GM12878 (cell line): ENCODE results near the gene GATA2.

Source experiments
- FOXM1 ChIP-seq: IDR thresholded peaks from 2 replicates; pipeline ENCODE4 v1.6.1; 2012; ENCODE audit warnings: low read depth, mild to moderate bottlenecking, inconsistent platforms, low read length, moderate library complexity
- SMC3 ChIP-seq: IDR thresholded peaks from 2 replicates; pipeline ENCODE4 v1.6.1; 2011; ENCODE audit warnings: low read length, improper control_type of control experiment, borderline replicate concordance
- ZNF274 ChIP-seq: IDR thresholded peaks from one replicate; pipeline ENCODE4 v1.8.0; 2011; ENCODE audit not compliant: insufficient read length, insufficient read depth
- TF ChIP-seq, protein P1 (sequence below): IDR thresholded peaks from 2 replicates; pipeline ENCODE4 v1.6.1; 2012; ENCODE audit warnings: low read depth, low read length, improper control_type of control experiment
- TF ChIP-seq, protein P2 (sequence below): fragments of 450-650 bp; IDR thresholded peaks from 2 replicates; pipeline ENCODE4 v1.6.1; 2017; ENCODE audit warnings: antibody characterized with exemption, mild to moderate bottlenecking, moderate library complexity

DNA sequence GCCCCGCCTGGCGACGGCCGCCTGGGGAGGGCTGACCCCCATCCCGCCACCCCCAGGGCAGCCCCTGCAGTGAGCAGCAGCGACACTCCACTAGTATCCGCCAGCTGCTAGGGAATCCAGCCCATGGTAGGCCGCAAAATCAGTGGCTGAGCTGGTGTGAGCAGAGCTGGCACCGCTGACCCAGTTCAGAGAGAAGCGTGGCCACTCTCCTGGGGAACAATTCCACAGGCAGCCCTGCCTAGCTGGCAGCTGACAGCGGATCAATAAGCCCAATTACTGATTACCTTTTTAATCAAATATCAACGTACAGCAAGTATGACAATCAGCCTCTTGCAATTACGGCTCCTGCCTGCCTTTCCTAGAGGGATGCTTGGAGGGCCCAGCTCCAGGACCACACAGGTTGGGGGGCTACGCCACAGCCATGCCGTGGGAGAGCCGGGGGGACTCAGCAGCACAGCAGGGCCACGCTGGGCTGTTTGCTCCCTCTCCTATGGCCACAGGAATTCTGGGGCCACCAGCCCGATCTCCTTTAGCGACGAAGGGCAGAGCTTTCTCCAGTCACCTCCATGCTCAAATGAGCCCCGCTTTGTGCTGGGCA is 40.2 kb downstream of the GATA2 start:
- TF ChIP-seq, protein P1, sequence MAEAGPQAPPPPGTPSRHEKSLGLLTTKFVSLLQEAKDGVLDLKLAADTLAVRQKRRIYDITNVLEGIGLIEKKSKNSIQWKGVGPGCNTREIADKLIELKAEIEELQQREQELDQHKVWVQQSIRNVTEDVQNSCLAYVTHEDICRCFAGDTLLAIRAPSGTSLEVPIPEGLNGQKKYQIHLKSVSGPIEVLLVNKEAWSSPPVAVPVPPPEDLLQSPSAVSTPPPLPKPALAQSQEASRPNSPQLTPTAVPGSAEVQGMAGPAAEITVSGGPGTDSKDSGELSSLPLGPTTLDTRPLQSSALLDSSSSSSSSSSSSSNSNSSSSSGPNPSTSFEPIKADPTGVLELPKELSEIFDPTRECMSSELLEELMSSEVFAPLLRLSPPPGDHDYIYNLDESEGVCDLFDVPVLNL: no peak
- TF ChIP-seq ZNF274: no peak
- TF ChIP-seq FOXM1: no peak
- TF ChIP-seq, protein P2, sequence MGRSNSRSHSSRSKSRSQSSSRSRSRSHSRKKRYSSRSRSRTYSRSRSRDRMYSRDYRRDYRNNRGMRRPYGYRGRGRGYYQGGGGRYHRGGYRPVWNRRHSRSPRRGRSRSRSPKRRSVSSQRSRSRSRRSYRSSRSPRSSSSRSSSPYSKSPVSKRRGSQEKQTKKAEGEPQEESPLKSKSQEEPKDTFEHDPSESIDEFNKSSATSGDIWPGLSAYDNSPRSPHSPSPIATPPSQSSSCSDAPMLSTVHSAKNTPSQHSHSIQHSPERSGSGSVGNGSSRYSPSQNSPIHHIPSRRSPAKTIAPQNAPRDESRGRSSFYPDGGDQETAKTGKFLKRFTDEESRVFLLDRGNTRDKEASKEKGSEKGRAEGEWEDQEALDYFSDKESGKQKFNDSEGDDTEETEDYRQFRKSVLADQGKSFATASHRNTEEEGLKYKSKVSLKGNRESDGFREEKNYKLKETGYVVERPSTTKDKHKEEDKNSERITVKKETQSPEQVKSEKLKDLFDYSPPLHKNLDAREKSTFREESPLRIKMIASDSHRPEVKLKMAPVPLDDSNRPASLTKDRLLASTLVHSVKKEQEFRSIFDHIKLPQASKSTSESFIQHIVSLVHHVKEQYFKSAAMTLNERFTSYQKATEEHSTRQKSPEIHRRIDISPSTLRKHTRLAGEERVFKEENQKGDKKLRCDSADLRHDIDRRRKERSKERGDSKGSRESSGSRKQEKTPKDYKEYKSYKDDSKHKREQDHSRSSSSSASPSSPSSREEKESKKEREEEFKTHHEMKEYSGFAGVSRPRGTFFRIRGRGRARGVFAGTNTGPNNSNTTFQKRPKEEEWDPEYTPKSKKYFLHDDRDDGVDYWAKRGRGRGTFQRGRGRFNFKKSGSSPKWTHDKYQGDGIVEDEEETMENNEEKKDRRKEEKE: no peak
- no peak for TF ChIP-seq SMC3
